ENCODE results near the gene HEPHL1. TPM values are rescaled to one million over a fixed set of nuclear protein-coding genes. Genes with fewer than 3 reads are reported as not detected.

HEPHL1 gene
- total RNA-seq, 1 donor from 2014 or later = 0.02 TPM

DNA sequence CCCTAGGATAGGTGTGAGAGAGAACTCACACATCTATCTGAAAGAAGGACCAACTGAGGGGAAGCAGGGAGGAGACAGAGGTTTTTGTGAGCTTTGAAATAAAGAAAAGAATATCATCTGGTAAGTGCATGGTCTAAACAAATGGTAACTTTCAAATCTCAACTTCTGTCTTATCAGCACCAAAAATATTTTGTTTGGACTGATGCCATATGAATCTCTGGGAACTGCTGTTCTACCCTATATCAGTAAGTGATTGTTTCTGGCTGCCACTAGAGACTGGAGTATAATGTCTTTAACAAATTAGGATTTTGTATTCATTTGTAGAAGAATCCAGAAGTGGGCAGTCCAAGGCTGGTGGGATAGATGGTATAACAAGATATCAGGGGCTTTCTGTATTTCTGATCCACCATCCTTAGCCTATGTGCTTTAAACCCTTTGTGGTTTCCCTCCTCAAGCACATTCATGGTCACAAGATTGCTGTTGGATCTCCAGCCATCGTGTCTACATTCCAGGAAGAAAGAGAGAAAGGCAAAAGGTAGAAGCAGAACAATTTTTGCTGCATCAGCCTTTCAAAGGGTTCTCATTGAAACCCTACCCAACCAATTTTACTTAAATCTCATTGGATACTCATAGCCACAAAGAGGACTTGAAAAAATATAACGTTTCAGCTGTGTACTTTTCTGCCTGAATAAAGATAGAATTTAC, 4.7 kb downstream of the HEPHL1 start:
- Histone ChIP-seq H4K20me1 (ENCODE audit: low read depth) (no peaks in the 10 kb centered on the region), H3K27ac (no peak overlapping the region), H3F3A (ENCODE audit: low read depth) (no peaks in the 10 kb centered on the region), H3K4me1 (no peaks in the 10 kb centered on the region), H3K4me2 (no peak overlapping the region), H3K27me3 (no peaks in the 10 kb centered on the region), H3K4me3 (no peak overlapping the region), H3K9me3 (ENCODE audit: low read depth) (no peaks in the 10 kb centered on the region), H3K36me3 (no peaks in the 10 kb centered on the region), H3K79me2 (ENCODE audit: low read depth) (no peaks in the 10 kb centered on the region), H3K9ac (no peak overlapping the region), H2AFZ (replicated peaks) (no peak overlapping the region)
- Mint-ChIP-seq H3K9me3 (no peaks in the 10 kb centered on the region), H3K27ac (no peak overlapping the region), H3K27me3 (ENCODE audit: insufficient read depth, low read depth) (no peaks in the 10 kb centered on the region), H3K4me1 (no peaks in the 10 kb centered on the region), H3K4me3 (no peak overlapping the region), H3K36me3 (no peaks in the 10 kb centered on the region)
- no peak for TF ChIP-seq EZH2phosphoT487 (IDR thresholded peaks at IDR 0.05)
- no peak for TF ChIP-seq EZH2 (IDR thresholded peaks at IDR 0.05)
- TF ChIP-seq, protein P1, sequence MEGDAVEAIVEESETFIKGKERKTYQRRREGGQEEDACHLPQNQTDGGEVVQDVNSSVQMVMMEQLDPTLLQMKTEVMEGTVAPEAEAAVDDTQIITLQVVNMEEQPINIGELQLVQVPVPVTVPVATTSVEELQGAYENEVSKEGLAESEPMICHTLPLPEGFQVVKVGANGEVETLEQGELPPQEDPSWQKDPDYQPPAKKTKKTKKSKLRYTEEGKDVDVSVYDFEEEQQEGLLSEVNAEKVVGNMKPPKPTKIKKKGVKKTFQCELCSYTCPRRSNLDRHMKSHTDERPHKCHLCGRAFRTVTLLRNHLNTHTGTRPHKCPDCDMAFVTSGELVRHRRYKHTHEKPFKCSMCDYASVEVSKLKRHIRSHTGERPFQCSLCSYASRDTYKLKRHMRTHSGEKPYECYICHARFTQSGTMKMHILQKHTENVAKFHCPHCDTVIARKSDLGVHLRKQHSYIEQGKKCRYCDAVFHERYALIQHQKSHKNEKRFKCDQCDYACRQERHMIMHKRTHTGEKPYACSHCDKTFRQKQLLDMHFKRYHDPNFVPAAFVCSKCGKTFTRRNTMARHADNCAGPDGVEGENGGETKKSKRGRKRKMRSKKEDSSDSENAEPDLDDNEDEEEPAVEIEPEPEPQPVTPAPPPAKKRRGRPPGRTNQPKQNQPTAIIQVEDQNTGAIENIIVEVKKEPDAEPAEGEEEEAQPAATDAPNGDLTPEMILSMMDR (IDR thresholded peaks at IDR 0.05) = no peak
- no peak for DNase-seq (ENCODE audit: low spot score)

DNA sequence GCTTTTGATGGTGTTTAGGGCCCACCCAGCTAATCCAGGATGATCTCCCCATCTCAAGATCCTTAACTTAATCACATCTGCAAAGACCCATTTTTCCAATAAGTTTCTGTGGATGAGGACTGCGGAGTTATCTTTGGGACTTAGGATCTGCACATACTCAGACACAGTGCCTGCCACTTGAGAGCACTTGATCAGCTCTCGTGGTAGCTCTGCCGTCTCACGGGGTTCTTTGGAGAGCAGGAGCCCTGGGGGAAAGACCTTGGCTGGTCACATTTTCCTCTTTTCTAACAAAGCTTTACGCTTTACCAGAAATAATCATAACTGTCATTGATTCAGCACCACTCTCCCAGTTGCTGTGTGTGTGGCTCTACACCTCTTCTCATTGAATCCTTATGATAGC, 6.1 kb downstream of the HEPHL1 start:
- no peak overlapping the region for H3K27ac ChIP-seq
- H3K9me3 ChIP-seq (ENCODE audit: low read depth) = no peaks in the 10 kb centered on the region
- H3K27ac Mint-ChIP-seq = no peak overlapping the region
- H3K4me1 Mint-ChIP-seq = no peaks in the 10 kb centered on the region
- no peak for TF ChIP-seq EZH2 (IDR thresholded peaks at IDR 0.05)
- TF ChIP-seq, protein P1 (IDR thresholded peaks at IDR 0.05) = no peak
- TF ChIP-seq EZH2phosphoT487 (IDR thresholded peaks at IDR 0.05) = no peak
- H4K20me1 ChIP-seq (ENCODE audit: low read depth) = no peaks in the 10 kb centered on the region
- H3K36me3 ChIP-seq = no peaks in the 10 kb centered on the region
- no peaks in the 10 kb centered on the region for H3K9me3 Mint-ChIP-seq
- no peaks in the 10 kb centered on the region for H3K27me3 Mint-ChIP-seq (ENCODE audit: insufficient read depth, low read depth)
- H3K4me3 ChIP-seq = no peak overlapping the region
- H3K36me3 Mint-ChIP-seq = no peaks in the 10 kb centered on the region
- no peak overlapping the region for H3K4me3 Mint-ChIP-seq
- H3K4me2 ChIP-seq = no peak overlapping the region
- no peak for DNase-seq (ENCODE audit: low spot score)
- no peaks in the 10 kb centered on the region for H3K4me1 ChIP-seq
- no peaks in the 10 kb centered on the region for H3K79me2 ChIP-seq (ENCODE audit: low read depth)
- no peak overlapping the region for H3K9ac ChIP-seq
- no peaks in the 10 kb centered on the region for H3F3A ChIP-seq (ENCODE audit: low read depth)
- no peak overlapping the region for H2AFZ ChIP-seq (replicated peaks)
- no peaks in the 10 kb centered on the region for H3K27me3 ChIP-seq

DNA sequence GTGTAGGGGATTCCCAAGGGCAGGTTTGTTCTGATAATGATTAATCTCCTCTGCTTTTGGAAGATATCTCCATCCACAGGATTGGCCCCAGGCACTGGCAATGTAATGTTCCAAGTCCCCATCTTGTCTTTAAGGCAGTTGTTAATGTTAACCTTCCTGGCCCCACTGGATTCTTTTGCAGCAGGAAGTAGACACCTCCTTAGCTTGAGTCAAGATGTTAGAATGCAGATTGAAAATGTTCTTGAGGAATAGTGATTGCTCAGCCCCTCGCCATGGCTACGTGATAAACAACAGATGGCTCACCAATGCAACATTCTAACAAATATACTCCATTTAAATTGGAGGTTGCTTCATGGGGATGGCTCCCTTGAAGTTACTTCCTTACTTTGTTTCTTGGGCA, 7.3 kb downstream of the HEPHL1 start:
- Mint-ChIP-seq H3K36me3 (no peaks in the 10 kb centered on the region), H3K27me3 (ENCODE audit: insufficient read depth, low read depth) (peaks cover 2% of the 10 kb centered on the region), H3K9me3 (no peaks in the 10 kb centered on the region), H3K4me1 (no peaks in the 10 kb centered on the region), H3K27ac (no peak overlapping the region), H3K4me3 (no peak overlapping the region)
- no peak overlapping the region for H3K9ac ChIP-seq
- H3K27me3 ChIP-seq = no peaks in the 10 kb centered on the region
- H4K20me1 ChIP-seq (ENCODE audit: low read depth) = no peaks in the 10 kb centered on the region
- H3K9me3 ChIP-seq (ENCODE audit: low read depth) = no peaks in the 10 kb centered on the region
- no peak overlapping the region for H2AFZ ChIP-seq (replicated peaks)
- TF ChIP-seq EZH2phosphoT487 (IDR thresholded peaks at IDR 0.05) = no peak
- TF ChIP-seq EZH2 (IDR thresholded peaks at IDR 0.05) = no peak
- TF ChIP-seq, protein P1 (IDR thresholded peaks at IDR 0.05) = no peak
- no peak overlapping the region for H3K4me3 ChIP-seq
- no peak for DNase-seq (ENCODE audit: low spot score)
- H3K36me3 ChIP-seq = no peaks in the 10 kb centered on the region
- H3K79me2 ChIP-seq (ENCODE audit: low read depth) = no peaks in the 10 kb centered on the region
- no peak overlapping the region for H3K27ac ChIP-seq
- no peak overlapping the region for H3K4me2 ChIP-seq
- H3F3A ChIP-seq (ENCODE audit: low read depth) = no peaks in the 10 kb centered on the region
- no peaks in the 10 kb centered on the region for H3K4me1 ChIP-seq

Data from neural progenitor cell (in vitro differentiated cells).